Subcutaneous adipose tissue (tissue), 4 donors: ENCODE measurements around the gene TMEM51. TPM values are rescaled to one million over a fixed set of nuclear protein-coding genes. Genes with fewer than 3 reads are reported as not detected.

Source experiments
- total RNA-seq, 4 donors: library from RNA; depleted of rRNA; stranded (reverse); fragments of >200 nt; gene quantifications; one replicate each; pipeline ENCODE4 v1.1.0, GENCODE V29; 2016
- TF ChIP-seq, protein P1 (sequence below): fragments of 450-650 bp; IDR thresholded peaks from one replicate; pipeline ENCODE4 v1.5.1; 2016; ENCODE audit warnings: low read depth, mild to moderate bottlenecking, control low read depth, antibody characterized with exemption, moderate library complexity

The TMEM51 gene
- total RNA-seq, 4 donors from 2014 or later = 0.94 to 8.5 (median 1.1) TPM

DNA sequence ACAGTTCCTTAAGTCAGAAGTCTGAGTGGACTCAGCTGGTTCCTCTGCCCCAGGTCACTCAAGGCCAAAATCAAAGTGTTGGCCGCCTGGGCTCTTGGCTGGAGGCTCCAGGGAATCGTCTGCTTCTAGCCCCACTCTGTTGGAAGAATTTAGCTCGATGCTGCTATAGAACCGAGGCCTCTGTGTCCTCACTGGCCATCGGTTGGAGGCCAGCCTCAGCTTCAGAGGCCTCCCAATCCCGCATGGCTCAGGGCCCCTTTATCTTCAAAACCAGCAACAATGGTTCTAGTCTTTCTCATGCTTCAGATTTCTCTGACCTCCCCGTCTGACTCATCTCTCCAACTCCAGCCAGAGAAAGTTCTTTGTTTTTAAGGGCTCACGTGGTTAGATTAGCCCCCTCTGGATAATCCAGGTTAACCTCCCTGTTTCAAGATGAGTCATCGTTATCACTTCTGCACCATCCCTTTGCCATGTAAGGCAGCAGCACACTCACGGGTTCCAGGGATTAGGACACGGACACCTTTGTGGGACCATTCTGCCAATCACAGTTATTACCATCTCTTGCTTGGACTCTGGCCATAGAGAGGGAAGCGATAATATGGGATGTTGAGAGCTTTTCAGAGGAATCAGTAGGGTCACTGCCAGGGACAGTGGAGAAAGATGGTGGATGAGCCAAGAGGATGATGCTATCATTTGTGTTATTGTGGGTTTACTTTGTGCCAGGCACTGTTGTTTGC lies 107.0 kb downstream of the TMEM51 start:
- TF ChIP-seq, protein P1, sequence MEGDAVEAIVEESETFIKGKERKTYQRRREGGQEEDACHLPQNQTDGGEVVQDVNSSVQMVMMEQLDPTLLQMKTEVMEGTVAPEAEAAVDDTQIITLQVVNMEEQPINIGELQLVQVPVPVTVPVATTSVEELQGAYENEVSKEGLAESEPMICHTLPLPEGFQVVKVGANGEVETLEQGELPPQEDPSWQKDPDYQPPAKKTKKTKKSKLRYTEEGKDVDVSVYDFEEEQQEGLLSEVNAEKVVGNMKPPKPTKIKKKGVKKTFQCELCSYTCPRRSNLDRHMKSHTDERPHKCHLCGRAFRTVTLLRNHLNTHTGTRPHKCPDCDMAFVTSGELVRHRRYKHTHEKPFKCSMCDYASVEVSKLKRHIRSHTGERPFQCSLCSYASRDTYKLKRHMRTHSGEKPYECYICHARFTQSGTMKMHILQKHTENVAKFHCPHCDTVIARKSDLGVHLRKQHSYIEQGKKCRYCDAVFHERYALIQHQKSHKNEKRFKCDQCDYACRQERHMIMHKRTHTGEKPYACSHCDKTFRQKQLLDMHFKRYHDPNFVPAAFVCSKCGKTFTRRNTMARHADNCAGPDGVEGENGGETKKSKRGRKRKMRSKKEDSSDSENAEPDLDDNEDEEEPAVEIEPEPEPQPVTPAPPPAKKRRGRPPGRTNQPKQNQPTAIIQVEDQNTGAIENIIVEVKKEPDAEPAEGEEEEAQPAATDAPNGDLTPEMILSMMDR = no peak

DNA sequence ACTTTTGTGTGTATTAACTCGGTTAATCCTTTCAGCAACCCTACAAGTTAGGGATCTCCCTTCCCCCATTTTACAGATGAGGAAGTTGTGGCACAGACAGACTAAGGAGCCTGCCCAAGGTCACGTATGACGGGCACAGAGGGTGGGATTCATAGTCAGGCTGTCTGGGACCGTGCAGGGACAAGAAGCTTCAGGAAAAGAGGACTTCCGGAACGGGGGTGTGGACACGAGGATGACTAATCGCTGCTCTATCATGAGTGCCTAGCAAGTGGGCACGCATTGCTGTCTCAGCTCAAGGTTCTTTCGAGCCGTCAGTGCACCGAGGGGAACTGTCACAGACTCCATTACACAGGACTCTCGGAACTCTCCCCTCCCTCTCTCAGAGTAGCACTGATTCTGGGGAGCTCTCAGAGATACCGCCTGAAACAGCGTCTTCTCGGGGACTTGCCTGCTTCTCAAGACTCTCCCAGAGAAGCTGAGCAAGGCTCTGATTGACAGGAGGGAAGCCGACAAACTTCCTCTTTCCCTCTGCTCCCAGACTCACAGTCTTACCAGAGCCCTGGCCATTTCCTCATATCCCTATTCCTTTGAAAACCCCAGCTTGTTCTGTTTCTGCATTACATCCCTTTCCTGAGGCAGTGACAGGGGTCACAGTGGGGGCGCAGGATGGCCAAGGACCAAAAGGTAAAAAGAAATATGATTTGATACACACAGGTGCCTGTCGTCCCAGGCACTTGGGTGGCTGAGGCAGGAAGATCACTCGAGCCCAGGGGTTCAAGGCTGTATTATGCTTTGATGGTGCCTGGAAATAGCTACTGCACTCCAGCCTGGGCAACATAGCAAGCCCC lies 107.8 kb downstream of the TMEM51 start:
- TF ChIP-seq, protein P1 = no peak

DNA sequence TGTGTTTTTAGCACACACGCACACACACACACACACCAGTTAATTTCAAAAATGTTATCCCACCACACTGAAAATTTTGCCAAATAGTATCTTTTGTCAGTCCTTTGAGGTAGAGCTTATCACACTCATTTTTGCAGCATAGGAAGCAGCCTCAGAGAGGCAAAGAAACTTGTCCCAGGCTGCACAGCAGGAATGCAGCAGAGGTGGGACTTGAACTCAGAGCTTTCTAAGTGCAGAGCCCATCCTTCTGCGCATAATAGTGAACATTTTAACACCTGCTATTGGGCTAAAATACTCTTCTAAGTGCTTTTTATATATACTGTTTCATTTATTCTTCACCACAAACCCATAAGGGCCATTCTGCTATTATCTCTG lies 108.4 kb downstream of the TMEM51 start:
- TF ChIP-seq, protein P1 = no peak

DNA sequence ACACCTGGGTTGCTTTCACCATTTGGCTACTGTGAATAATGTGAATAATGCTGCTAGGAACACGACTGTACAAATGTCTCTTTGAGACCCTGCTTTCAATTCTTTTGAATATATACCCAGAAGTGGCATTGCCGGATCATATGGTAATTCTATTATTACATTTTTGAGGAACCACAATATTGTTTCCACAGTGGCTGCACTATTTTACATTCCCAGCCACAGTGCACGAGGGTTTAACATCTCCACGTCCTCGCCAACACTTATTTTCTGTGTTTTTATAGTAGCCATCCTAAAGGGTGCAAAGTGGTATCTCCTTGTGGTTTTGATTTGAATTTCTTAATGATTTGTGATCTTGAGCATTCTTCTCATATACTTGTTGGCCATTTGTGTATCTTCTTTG lies 109.2 kb downstream of the TMEM51 start:
- TF ChIP-seq, protein P1 = no peak

DNA sequence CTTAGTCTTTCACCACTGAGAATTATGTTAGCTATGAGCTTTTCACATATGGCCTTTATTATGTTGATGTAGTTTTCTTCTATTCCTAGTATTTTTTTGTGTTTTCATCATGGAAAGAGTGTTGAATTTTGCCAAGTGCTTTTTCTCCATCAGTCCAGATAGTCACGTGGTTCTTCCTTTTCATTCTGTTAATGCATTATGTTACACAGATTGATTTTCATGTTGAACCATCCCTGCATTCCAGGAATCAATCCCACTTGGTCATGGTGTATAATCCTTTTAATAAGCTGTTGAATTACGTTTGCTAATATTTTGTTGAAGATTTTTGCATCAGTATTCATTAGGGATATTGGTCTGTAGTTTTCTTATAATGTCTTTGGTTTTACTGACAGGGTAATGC lies 111.2 kb downstream of the TMEM51 start:
- TF ChIP-seq, protein P1 = no peak

Other genes with a start within 250 kb of the TMEM51 start
- 1 to 10 TPM in 2 of 4 donors, not detected in 2; 1.1 to 1.7 TPM for gene FHAD1, start 93.5 kb downstream of the TMEM51 start, total RNA-seq